8988T (cell line): ENCODE measurements around the gene ME3.
"Not testable (repeated sequence)": the region's sequence is repeated elsewhere in the genome, so short reads cannot be mapped to it uniquely, and the experiment has no call there.

Source experiments
- DNase-seq: peaks from one replicate; pipeline ENCODE4 v3.0.0; 2011

ME3 gene

GRCh38 chr11:86551288-86552092, 120.9 kb downstream of the ME3 start:
- DNase-seq: no peak

- DNase-seq: no peak
These were observed 121.7 kb downstream of the ME3 start for GRCh38 chr11:86550757-86551156.

DNA sequence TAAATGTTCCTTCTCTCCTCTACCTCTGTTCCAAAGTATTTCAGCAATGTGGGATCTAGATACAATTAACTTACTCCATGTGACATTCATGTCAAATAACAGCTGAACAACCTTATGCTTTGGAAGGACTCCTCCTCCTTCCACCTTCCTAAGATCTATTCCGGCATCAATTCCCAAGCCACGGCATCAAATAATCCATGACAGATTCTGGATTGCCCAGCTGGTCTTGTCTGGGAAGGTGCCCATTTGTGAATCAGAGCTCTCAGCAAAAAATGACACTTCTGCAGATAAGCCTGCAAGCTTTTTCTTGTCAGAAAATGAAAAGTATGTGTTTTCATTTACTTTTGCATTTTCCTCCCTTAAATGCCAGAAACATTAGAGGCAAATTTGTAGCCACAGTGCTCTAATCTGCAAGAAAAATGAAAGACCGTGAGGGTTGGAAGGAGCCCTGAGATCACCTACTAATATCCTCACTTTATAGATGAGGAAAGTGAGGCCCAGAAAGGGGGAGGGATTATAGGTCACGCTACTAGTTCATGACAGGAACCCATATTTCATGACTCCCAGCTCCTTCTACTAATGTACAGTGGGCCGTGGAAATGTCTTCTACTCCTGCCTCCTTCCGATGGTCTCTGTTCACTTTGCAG, 124.0 kb downstream of the ME3 start:
- DNase-seq: no peak

DNA sequence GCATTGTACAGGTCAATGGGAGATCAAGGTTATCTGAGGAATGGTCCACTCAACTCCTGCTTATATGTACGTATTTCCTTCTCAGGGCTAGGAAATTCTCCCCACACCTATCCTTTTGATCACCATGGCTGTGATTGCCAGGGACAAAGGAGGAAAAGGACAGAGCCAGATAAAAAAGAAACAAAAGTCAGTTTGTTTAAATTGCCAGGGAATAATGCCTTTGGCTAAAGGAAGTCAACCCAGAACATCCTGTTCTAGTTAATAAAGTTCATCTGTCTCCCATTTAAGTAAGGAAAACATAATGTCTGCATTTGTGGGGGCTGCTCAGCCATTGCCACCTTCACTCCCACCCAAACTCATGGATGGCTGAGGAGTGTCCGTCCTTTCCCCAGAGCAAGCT, 124.7 kb downstream of the ME3 start:
- DNase-seq: no peak

DNA sequence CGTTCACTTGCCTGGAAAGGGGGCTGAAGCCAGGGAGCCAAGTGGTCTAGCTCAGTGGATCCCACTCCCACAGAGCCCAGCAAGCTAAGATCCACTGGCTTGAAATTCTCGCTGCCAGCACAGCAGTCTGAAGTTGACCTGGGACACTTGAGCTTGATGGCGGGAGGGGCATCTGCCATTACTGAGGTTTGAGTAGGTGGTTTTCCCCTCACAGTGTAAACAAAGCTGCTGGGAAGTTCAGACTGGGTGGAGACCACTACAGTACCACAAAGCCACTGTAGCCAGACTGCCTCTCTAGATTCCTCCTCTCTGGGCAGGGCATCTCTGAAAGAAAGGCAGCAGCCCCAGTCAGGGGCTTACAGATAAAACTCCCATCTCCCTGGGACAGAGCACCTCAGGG, 131.1 kb downstream of the ME3 start:
- DNase-seq: not testable (repeated sequence)

DNA sequence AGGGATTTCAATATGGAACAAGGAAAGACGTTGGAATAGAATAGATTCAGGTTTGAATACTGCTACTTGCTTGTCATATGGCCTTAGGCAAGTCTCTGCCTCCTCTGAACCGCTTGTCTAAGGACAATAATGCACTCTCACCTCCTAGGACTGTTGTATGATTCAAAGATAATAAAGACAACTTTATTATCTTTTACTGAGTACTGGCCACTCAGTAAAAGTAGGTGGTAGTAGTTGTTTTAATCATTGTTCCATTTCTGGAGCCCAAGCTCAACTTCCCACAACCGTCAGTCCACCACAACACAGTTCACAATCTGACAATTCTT, 134.2 kb downstream of the ME3 start:
- no peak for DNase-seq

GRCh38 chr11:86537541-86538222, 134.7 kb downstream of the ME3 start:
- DNase-seq: no peak

DNA sequence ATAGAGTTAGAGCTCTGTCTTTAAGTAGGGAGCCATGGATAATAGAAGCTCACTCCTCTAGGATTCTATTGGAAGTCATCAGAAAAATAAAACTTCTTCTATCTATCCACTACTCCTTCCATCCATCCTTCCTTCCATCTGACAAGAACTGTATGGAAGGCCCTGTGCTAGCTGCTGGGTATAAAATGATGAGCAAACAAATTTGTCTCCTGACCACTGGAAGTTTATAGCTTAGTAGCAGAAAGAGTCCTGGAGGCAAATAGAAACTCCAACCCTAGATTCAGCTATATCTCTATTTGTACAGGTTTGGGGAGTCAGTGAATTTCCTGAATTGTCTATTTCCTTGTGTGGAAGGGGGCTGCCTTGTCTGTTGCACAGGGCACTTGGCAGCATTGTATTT, 136.6 kb downstream of the ME3 start:
- DNase-seq: no peak

DNA sequence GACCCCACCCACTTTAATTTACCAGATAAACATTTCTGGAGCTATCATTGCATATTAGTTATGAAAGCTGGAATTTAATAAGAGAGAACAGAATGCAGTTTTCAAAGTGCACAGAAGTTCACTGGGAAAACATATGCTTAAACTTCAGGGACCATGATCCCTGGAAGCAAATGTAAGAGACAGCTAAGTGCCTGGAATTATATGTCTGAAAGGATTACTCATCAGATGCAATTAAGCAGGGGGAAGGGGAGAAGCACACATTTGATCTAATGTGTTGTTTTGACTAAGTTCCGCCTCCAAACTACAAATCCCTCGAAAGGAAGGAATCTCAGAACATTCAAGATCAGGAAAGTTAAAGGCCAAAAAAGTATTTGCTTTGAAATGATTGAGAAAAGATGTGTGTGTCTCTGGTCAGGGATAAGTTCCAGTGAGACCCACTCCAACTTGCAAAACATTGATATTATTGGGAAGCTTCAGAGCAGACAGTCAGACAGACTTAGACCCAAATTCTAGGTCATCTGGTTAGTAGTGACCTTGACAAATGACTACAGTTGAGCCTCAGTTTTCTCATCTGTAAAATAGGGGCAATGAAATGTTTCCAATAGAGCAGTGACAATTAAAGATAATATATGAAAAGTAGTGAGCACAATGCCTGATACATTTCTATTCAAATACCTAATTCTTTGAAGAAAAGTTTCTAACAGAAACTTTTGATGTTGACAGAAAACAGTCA, 147.6 kb downstream of the ME3 start:
- no peak for DNase-seq

DNA sequence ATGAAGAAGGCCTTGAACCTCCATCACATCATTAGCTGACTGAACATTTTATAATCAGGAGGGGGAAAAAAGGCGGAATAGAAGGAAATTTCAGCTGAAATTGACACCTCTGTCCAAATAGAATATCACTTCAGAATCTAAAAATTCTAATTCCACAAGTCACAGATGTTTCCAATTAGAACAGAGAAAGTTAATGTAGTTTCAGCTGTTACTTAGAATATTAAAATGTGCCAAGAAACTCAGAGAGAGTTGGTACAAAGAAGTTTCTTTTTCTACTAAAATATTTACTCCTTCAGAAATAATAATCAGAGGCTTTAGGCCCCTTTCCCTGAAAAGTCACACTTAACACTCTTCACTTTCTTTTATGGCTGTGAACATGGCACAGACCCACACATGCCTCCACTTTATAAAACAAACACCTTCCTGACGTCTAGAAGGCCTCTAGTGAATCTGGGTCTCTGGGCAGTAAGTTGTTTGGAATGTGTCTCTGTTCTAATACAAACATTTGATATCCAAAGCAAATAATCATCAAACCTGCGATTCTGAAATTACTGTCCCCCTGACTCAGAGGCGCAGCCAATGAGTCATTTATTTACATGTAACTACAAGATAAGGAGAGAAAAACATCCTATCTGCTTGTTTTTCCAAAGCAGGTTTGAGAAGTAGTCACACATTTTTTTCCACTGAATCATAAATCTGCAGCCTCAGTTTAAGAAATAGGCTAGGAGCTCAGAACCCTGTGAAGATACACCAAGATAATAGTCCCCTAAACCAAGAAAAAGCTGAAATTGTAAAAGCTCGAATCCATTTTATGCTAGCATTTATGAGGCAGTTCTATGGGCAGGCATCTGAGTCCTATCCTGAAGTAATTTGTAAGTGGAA, 148.4 kb downstream of the ME3 start:
- DNase-seq: peak; percentile 46

GRCh38 chr11:86522512-86522911, 149.9 kb downstream of the ME3 start:
- not testable (repeated sequence) for DNase-seq

DNA sequence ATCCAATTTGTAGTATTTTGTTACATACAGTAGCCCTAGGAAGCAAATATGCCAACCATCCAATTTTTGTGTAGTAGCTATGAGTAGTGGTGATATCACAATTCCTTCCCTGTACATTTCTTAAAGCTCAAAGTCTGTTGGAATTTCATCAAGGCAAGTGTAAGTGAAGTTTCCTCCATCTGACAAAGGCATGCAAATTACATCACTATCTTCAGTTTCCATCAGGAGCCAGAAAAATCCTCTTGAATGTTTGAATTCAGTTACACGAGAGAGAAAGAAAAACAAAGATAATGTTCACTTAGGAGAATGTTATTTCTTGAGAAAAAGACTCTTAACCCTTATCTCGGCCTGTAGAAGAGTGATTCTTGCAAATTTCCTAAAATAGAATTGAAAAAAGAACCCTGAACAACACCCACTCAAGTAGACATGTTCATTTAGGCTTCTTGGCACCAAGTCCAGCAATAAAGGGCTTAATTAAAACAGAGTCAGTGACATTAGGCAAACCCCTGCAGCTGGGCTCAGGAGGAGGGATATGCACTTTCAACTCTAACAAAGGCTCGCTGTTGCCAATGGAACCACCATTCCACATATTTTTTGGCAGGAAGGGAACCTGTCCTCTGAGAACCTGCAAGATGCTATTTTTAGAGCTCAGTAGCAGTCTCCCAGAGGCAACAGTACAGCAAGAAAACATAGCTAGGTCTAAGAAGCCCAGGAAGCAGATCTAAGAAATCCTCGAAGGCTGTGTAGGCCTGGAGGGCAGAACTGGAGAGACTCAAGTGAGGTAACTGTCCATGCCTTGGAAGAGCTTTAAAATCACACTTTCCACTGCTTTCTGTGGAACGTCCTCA, 153.1 kb downstream of the ME3 start:
- DNase-seq: no peak

GRCh38 chr11:86518211-86518610, 154.2 kb downstream of the ME3 start:
- DNase-seq: no peak

DNA sequence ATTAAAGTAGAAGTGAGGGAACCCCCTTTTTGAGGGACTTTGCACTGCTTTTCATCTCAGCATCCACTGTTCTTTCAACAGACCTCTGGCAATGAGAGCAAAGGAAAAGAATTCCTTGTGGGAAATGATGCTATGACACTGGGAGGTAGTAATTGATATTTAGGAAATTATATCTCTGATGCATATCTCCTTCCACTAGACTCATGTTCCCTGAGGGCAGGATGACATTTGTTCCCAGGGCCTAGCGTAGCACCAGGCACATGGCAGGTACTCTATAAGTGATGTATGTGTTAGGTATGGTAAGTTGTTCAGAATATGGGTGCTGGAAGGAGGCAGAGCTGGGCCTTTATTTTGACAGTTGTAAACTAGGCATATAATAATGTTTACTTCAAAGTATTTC, 154.9 kb downstream of the ME3 start:
- no peak for DNase-seq

DNA sequence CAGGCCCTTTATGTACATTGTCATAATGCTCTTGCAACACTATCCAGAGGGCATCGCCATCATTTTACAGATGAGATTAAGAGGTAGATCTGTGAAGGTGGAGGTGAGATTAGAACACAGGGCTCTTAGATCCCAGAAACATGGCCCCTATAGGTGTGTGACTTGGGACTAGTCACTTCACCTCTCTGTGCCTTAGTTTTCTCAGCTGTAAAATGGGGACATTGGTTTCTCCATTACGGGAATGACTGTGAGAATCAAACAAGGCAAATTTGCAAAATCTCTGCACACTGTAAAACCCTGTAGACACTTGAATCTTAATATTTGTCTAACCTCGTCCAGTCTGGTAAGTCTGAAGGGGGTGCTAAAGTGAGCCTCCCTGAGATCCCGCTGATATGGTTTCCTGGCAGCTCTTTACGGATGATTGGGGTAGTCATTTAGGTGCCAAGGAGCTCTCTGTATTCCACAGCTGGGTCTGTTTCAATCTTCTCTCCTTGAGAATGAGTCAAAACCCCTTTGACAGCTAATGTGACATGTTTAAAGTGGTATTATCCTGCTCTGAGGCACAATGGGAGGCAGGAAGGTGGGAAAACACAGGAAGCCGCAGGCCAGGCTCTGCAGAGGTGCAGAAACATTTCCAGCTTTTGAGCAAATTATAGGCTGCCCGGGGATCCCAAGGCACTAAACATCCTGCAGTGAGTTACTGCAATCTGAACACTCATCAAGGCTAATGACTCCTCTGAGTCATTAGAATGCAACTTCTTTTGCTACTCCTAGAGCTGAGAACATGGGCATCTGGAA, 156.9 kb downstream of the ME3 start:
- DNase-seq: no peak

DNA sequence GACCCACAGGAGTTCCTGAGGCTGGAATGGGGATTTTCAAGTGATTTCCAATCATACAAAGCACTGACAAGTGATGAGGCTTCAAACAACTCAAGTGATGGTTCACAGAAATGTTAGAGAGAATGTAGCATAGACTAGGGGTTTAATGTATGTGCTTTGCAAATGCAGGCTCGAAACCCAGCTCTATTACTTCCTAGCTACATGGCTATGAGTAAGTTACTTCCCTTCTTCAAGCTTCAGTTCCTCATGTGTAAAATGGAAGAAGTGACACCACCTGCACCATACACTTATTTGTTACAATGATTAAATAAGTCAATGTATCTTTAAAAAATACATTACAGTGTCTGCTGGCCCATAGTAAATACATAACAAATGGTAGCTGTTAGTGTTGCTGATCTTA, 158.0 kb downstream of the ME3 start:
- no peak for DNase-seq

DNA sequence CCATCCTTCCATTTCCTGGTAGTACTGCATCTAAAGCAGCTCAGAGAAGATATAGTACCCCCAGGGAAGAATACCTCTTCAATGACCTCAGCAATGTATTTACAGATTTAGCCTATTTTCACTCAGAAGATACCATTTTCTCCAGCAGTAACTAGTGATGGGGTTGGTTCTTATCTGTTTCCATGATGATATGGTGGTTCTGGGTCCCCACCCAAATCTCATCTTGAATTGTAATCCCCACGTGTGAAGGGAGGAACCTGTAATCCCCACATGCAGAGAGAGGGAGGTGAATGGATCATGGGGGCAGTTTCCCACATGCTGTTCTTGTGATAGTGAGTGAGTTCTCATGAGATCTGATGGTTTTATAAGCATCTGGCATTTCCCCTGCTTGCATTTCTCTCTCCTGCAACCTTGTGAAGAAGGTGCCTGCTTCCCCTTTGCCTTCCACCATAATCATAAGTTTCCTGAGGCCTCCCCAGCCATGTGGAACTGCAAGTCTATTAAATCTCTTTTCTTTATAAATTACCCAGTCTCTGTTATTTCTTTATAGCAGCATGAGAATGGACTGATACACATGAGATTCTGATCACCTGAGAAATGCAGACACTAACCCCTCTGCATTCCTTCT, 158.6 kb downstream of the ME3 start:
- no peak for DNase-seq

DNA sequence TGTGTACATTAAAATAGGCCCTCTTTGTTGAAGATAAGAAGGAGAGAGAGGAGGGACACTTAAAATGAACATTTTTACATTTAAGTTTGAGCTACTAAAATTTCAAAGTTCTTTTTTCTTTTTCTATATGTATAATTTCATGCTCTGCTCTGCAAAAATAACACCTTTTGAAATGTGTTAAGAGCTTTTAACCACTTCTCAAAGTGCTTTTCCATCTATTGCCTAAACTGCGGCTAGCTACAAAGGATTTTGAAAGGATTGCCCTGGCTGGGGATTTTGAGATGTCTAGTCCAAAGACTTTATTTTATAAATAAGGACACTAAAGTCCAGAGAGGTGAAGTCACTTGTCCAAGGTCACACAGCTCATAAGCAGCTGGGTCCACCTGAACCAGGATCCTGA, 159.3 kb downstream of the ME3 start:
- no peak for DNase-seq

- no peak for DNase-seq
These were observed 161.3 kb downstream of the ME3 start for GRCh38 chr11:86511086-86511551.

- no peak for DNase-seq
These were observed 161.7 kb downstream of the ME3 start for GRCh38 chr11:86510674-86511073.
